COLO668 (cell line): ENCODE results near the gene TEX19.

ENCODE experiments used
- DNase-seq: peaks from one replicate; lab custom pipeline; 2025; ENCODE audit not compliant: unreplicated experiment; lab: John Stamatoyannopoulos, UW

TEX19 gene

GRCh38 chr17:82388223-82388921 is 29.3 kb downstream of the TEX19 start:
- DNase-seq: peak; percentile 24

GRCh38 chr17:82388922-82389283 is 29.9 kb downstream of the TEX19 start:
- DNase-seq: no peak

DNA sequence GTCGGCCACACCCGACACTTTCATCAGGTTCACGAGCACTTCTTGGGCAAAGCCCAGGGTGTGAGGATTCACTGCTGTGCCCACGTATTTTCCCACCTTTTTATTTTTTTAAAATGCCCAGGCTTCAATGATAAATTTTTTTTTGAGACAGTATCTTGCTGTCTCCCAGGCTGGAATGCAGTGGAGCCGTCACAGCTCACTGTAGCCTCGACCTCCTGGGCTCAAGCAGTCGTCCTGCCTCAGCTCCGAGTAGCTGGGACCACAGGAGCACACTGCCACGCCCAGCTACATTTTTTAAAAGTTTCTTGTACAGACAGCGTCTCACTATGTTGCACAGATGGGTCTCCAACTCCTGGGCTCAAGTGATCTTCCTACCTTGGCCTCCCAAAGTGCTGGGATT is 30.3 kb downstream of the TEX19 start:
- no peak for DNase-seq

GRCh38 chr17:82390015-82390859 is 31.2 kb downstream of the TEX19 start:
- DNase-seq: no peak

- no peak for DNase-seq
Measured at GRCh38 chr17:82390860-82391435, 31.9 kb downstream of the TEX19 start.

- DNase-seq: no peak
Measured at GRCh38 chr17:82391496-82392066, 32.5 kb downstream of the TEX19 start.

DNA sequence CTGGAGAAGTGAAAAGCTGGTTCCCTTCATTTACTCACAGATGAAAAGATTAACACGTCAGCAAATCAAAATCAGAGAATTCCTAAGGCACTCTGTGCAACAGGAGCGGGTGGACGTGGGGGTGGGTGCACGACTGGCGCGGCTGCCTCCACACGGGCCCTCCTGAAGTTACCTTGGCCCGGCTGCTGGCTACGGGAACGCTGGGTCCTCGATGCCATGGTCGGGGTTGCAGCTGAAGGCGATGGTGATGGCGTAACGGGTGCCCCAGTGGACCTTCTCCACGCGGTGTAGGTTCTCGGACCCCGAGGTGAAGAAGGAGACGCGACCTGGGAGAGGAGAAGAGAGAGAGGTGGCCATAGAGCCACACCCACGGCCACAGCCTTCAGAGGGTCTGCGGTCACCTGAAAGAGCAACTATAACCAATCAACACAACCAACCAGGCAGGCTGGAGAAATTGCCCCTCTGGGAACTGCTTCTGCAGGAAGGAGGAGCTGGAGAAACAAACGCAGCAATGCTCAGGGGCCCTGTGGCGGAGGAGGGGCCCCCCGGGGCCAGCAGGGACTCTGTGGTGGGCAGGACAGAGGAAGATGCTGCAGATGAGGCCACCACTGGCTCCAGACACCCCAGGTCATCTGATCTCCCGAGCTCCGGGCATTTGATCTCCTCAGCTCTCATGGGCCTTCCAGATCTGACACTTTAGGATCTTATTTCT is 33.3 kb downstream of the TEX19 start:
- no peak for DNase-seq

GRCh38 chr17:82392941-82393340 is 33.9 kb downstream of the TEX19 start:
- no peak for DNase-seq

- DNase-seq: no peak
Measured at GRCh38 chr17:82394278-82394677, 35.2 kb downstream of the TEX19 start.

DNA sequence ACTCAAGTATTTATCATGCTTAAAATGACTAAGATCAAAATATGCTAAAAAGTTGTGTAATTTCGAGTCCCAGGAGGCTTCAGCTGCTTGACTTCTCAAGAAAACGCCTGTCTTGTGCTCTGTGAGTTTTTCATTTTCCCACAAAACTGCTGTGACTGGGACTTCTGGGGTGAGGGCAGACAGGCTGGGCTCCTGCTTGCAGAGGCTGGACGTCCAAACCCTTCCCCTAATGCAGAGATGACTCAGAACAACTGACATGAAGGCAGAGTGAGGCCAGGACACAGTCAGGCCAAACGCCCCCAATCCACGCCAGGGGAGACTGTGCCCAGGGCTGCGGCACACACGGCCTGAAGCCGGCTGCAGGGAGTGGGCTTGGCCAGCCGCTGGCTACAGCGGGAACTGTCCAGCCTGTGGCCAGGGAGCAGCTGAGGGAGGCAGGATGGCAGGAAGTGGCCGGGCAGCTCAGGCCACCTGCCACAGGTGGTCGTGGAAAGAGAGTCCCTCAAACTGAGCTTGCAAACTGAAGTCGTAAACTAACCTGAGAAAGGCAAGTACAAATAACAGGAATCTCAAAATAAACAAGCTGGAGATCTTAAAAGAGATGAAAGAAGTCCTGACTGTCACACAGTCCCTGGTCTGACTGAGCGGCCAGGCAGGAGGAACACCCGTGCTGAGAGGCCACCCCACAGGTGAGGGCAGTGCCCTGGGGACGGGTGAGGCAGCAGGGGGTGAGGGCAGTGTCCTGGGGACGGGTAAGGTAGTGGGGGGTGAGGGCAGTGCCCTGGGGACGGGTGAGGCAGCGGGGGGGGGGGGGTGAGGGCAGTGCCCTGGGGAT is 37.8 kb downstream of the TEX19 start:
- no peak for DNase-seq

DNA sequence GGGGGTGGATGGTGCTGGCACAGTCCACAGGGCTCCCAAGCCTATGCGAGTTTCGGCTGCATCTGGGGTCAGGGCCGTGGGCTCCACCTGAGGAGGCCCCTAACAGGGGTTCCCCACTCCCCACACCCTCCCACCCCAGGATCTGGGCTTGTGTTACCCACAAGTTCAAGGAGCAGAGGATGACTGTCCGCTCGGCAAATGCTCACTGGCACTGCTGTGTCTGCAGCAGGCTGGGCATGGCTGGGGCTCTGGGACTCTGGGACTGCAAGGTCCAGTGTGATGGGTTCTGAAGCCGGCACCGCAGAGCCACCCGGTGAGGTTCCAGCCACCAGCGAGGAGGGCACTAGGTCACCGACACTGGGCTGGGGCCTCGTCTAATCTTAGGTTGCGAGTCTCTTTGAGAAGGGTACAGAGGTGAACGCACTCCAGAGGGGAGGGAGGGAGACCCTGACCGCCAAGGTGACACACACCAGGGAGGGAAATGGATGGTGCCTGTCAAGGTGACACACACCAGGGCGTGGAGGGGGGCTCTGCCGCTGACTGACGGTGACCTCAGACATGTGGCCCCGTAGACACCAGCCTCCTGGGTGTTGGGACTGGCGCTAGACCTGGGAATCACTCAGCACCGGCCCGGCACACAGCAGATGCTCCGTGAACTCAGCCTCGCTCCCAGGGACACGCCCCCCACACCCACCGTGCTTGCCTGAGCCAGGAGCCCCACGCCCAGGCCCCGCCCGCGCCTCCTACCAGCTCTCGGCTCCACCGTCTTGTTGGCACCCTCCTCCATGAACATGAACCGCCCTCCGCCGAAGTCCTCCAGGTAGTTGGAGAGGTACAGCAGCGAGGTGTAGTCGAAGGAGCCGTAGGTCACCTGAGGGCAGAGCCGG is 38.6 kb downstream of the TEX19 start:
- peak; percentile 19 for DNase-seq

DNA sequence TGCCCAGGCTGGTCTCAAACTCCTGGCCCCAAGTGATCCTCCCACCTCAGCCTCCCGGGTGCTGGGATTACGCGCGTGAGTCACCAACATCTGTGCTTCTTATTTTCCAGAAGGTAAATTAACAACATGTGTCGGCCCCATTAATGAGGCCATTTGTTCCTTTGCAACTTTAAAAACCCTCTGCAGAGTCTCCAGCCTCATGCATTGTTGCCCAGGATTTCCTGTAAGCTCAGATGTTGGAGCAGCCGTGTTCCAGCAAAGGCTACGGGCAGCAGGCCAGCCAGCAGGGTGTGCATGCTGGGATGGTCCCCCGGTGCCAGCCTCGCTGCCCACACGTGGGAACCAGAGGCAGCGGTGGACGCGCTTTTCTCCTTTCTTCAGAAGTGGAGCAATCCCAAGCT is 40.0 kb downstream of the TEX19 start:
- no peak for DNase-seq

DNA sequence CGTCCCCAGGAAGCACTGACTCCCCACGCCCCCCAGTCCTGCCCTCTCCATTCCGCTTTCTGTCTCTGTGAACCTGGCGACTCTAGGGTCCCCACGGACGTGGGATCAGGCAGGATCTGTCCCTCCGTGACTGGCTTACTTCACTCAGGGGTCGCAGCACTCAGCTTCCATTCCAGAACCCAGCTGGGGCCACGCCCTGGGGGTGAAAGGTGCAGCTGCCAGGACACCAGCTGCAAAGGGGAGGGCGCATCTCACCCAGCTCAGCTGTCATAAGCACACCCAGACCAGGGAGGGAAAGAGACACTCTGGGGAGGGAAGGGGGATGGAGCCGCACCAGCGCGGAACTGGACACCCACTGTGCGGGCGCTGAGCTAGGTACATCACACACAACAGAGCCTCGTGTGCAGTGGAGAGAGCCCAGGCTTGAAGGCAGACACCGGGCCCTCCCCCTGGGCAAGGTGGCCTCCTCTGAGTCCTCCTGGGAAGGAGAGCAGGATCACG is 40.6 kb downstream of the TEX19 start:
- peak; percentile 77 for DNase-seq

DNA sequence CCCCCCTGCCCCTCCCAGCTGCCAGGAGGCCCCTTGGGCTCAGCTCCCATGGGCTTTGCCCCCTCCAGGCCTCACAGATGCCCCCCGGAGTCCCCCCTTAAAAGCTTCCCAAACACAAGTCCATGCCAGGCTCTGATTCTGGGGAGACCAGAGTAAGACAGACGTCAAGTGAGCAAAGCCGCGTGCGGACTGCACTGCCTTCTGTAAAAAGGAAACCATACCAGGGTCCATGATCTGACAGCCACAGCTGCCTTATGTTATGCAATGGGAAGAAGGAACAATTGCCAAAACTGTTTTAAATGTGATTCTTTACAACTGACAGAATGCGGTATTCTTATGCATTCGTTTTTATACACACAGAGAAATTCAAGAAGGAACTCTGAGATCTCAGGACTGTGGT is 41.2 kb downstream of the TEX19 start:
- DNase-seq: no peak

- no peak for DNase-seq
Measured at GRCh38 chr17:82400830-82401229, 41.8 kb downstream of the TEX19 start.

DNA sequence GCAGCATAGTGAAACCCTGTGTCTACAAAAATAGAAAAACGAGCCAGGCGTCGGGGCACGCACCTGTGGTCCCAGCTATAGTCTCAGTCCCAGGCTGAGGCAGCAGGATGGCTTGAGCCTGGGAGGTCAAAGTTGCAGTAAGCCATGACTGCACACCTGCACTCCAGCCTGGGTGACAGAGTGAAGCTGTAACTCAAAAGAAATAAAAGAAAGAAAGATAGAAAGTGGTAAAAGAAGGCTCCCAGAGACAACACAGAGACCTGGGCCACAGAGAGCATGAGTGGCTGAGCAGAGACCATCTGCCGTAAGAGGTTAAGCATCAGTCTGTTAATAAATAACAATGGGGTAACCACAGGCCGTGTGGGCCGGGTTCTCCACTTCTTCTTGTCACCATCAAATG is 43.8 kb downstream of the TEX19 start:
- DNase-seq: peak; percentile 33

DNA sequence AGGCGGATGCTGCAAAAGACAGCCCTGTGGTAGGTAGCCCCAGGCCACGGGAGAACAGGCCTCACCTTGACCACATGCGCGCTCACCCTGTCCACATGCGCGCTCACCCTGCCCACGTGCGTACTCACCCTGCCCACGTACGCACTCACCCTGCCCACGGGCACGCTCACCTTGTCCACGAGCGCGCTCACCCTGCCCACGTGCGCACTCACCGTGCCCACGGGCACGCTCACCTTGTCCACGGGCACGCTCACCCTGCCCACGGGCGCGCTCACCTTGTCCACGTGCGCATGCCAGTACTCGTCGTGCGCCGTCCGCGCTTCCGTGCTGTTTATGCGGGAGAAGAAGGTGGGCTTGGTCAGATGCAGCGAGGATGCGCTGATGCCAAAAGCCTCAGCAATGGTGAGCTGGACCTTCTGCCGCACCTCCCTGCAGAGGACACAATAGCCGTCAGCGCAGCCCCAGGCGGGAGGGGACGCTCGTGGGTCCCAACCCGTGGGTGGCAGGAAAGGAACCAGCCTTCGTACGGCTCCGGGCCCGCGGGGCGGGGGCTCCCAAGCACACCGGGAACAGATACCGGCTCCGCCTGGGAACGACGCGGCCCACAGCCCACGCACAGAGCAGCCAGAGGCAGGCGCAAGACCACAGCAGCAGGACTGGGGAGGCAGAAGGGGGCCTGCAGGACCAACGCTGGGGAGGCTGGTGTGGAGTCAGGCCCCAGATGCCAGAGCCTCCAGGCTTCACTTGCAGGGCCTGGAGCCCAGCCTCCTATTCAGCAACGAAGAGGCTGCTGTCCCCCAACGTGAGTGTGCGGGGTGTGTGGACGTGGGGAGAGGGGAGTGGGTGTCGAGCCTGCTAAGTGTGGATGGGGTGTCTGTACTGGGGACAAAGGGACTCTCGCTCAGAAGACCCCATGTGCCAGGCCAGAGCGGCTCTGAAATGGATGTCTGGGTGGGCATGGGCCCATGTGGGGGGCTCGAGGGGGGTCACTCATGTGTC is 44.9 kb downstream of the TEX19 start:
- no peak for DNase-seq

- no peak for DNase-seq
Measured at GRCh38 chr17:82405051-82405450, 46.0 kb downstream of the TEX19 start.
